Measurements from ENCODE around the gene BCL2L2.
"Not testable (repeated sequence)": the region's sequence is repeated elsewhere in the genome, so short reads cannot be mapped to it uniquely, and the experiment has no call there.

GRCh38 chr14:23277928-23278327, 28.7 kb upstream of the BCL2L2 start:
- TF ChIP-seq CTCF (conservative IDR thresholded peaks at IDR 0.05 in 1 of 2, IDR thresholded peaks at IDR 0.05 in 1 of 2; ENCODE audit: low read depth in 1 of 2, low read length in 2 of 2); EZH2 (IDR thresholded peaks at IDR 0.05; ENCODE audit: low read length, missing control alignments): not testable (repeated sequence)
